GM21390 (cell line): ENCODE results near the gene PRKG1.
"Not testable (repeated sequence)": the region's sequence is repeated elsewhere in the genome, so short reads cannot be mapped to it uniquely, and the experiment has no call there.

ENCODE experiments used
- ATAC-seq: cut with Tn5 transposase; IDR thresholded peaks from one replicate; pipeline ENCODE4 v1.9.1; 2021; ENCODE audit not compliant: unreplicated experiment

Gene PRKG1

DNA sequence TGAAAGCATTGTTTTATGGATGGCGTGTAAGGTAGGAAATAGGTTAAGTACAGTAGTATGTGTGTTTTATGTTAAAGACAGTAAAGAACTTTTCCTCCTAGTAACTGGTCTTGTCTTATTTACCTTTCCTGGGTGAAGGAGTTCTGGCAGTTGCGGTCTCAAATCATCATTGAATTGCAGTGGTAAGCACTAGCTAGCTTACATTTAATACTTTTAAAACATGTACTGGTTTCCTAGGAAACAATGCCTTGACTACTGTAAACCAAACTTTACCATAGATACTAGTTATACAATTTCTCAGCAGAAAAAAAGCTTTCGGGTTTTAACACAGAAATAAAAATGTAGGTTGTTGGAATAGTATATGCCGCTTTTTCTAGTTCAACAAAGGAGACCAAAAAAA, 37.7 kb downstream of the PRKG1 start:
- ATAC-seq: no peak

DNA sequence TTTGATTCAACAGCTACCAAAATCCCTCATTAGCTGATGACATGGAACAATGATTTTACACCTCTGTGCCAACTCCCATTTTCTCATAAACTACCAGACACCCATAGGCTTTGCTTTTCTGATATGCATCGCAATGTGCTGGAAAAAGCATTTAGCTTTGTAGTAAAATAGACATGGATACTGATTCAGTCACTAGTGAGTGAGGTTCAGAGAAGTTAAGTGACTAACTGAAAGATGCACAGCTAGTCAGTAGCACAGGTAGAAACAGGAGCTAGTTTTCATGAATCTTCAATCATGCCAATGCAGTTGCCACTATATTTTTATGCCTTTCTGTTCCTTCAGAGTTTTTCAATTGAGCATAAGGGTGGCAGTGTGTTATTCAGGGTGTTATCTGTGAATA, 38.7 kb downstream of the PRKG1 start:
- ATAC-seq: no peak

DNA sequence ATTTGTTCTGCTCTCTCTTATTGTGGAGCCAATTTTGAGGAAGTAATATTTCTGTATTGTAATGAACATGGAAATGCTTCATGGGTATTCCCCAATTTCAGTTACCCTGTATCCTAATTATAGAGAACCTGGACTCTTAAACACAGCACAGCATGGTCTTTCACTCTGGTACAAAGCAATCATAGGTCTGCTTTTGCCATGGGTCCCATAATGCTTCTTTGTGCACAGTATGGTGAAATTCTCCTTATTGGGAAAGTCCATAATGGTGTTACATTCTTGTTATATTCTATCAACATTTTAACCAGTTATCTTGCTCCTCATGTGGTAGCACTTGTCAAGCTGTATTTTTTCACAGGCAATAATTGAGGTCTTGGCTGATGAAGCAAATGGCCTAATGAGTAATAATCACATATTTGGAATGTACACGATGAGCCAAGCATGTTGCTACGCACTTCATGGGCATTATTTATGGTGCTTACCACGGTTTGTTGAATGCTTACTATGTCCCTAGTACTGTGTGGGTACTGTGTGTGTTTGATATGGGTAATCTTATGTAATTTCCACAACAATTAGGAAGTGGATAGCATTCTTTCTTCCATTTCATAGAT, 42.9 kb downstream of the PRKG1 start:
- no peak for ATAC-seq

DNA sequence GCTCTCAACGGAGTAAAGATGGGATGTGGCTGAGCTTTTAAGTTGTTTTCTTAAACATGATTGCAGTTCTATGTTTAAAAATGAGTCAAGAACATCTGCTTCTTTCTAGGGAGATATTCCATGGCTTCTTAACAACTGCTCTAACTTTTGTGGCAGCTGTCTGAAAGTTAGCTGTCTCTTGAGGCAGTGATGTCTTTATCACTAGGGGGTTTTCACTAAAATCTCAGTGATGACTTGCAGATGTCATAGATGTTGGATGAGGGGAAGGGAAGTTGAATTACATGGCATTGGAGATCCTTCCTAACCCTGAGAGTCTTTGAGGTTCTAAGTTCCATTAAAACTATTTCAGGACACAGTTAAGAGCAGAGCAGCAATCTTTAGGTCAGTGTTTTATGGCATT, 43.5 kb downstream of the PRKG1 start:
- ATAC-seq: no peak

DNA sequence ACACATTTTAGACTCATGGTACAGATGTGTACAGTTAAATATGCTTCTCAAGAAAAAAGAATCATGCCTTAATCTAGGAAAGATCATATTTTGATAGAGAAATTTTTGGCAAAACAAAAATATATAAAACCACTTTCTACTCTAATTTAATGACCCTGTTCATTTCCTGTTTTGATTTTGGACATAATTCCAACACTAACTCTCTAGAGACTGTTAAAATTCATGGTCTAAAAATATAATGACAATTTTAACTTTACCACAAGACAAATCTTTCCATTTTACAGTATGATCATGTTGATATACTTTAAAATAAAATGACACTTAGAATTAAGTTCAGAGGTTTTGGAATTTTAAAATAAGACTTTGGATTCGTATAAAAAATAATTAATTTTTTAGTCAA, 45.2 kb downstream of the PRKG1 start:
- no peak for ATAC-seq

DNA sequence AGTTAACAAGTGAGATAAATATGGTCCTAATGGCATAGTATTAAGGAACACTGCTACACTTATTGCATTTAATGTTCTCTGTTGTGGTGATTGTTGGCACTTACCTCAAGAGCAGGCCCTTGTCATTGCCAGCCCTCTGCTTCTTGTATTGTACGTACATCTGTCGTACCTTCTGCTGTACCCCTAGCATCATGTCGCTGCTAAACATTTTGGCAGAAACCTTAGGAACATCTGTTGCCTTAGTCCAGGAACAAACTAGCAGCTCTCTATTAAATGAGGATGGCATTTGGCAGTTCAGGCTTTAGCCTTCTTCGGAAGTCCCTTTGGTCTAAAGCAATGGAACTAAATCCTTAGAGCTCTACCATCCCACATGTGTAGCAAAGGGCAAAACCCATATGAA, 47.6 kb downstream of the PRKG1 start:
- ATAC-seq: no peak

DNA sequence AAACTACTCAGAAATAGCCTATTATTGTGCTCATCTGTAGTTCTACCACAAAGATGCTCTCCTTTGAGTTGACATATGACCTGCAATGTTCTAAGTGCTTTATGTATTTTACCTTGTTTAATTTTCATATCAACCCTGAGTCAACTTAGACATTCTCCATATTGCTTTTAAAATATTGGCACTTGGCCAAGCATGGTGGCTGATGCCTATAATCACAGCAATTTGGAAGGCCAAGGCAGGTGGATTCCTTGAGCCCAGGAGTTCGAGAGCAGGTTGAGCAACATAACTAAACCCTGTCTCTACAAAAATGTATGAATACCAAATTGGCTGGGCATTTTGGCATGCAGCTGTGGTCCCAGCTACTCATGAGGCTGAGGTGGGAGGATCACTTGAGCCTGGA, 50.6 kb downstream of the PRKG1 start:
- no peak for ATAC-seq

DNA sequence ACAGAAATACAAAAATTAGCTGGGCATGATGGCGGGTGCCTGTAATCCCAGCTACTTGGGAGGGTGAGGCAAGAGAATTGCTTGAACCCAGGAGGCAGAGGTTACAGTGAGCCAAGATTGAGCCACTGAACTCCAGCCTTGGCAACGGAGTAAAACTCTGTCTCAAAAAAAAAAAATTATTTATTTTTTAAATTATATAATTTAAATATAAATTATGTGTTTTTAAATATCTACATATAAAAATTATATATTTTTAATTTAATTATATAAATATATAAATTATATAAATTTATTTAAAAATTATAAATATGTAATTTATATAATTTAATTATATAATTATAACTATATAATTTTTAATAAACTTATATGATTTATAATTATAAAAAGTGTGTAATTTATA, 51.2 kb downstream of the PRKG1 start:
- no peak for ATAC-seq

DNA sequence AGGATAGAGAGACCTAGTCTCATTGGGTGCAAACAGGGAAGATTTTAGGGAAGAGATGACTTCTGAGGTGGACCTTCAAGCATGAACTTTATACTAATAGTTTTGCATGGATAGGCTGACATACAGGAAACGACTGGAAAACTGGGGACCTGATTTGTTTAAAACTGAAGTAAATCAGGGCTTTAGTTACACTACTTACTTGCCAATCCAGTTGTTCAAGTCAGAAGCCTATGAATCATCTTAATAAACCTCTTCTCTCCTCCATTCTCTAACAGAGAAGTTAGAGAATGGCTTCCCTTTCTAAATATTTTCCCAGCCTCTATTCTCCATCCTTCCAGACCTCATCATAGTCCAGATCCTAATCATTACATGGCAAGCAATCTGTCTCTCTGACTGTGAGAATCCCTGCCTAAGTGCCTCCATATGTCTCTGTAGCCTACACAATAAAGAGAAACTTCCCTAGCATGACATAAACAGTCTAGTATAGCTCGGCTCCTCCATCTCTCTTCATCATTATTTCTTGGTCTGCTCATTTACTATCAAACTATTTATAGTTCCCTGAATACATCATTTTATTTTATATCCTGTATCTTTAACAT, 55.8 kb downstream of the PRKG1 start:
- ATAC-seq: no peak

DNA sequence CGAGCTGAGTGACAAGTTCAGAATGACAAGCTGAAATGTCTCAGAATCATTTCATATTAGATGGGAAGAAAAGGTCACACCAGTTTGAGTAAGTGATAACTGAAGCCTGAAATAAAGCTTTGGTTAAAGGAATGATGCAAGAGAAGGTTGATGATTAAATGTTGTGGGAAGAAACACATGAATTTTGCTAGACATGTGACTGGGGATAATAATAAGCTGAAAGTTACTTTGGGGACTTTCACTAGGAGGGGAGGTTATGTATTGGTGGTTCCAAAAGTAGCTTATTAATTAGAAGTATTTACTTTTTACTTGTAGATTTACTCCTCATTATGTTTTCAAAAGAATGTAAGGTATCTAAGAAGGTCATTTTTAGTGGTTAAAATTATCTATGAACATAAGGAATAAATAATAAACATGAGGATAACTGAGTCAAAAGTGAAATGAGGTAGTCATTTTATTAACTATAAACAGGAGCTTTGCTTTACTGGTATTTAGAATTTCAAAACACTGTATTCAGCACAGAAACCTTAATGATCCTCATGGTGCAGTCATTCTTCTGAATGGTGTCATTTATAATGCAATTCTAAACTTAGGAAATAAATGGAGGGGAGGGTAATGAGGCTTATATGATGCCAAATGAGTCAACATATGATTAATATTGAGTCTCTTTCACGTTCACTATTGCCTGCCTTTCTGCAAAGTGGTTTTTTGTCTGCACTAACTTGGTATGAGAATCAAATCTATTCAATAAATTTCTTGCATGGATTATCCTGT, 63.7 kb downstream of the PRKG1 start:
- ATAC-seq: no peak

DNA sequence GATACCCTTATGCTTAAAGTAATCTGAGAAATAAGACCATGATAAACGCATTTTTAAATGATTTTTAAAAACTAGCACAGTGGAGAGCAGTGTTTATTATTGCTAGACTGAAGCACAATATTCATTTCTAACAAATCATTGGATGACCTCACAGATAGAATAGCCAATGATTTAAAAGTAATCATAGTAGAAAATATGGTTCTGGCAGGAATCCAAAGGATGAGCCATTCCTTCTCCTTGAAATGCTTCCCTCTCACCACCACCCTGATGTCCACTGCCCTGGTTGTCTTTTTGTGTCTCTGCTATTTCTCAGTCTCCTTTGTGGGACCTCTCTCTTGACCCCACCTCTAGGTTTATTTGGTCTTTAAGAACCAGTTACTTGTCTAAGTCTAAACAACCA, 64.9 kb downstream of the PRKG1 start:
- ATAC-seq: no peak

DNA sequence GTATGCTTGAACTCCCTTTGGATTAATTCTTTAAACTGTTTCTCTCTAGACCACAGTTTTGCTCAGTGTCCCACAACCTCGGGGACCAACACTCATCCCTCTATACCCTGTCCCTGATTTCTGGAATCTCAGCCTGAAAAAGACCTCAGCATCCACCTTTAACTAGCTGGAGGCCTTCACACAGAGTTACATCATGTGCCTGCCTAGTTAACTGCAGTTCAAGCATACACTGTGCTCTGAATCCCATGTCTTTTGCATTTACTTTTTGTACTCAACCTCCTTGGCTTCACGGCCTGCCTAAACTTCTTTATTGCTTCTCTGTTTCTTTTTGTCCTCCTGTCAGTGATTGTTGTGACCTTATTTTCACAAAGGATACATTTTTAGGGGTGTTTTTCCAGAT, 66.7 kb downstream of the PRKG1 start:
- no peak for ATAC-seq

DNA sequence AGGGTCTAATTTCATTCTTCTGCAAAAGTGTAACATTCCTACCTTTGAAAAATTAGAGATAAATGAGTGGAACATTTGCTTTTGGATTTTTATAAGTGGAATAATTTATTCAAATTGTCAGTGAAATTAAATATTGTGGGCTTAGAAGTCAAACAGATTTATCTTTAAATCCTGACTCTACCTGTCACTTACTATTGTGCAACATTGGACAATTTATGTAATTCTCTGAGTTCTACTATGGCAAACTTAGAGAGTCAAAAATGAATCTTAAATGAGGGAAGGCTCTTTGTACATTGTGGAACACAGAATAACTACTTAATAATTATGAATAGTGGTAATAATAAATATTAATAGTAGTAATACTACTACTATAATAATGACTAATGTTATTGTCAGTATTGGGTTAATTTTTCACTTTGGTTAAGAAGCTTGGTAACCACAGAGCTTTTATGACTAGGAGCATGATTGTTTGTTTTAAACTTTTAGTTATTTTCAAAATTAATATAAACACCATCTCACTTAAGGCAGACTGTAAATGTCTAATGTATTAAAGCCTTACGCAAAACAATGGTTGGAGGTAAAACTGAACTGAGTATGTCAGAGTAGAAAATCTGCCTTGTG, 70.0 kb downstream of the PRKG1 start:
- no peak for ATAC-seq

DNA sequence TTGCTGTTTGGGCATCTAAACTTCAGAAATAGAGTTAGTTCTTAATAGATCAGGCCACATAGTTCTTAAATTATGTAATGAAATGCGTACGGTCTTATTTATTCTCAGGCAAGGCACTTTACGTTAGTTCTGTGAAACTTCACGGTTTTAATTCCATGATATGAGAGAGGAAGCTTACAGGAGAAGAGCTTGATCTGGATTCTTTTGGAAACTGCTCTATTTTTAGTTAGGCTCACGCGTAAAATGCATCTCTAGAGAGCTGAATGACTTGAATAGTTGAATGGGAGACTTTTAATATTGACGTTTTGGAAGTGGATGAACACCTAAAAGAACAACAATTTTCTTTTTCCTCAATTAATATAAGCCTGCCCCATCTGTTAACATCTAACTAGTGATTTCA, 71.1 kb downstream of the PRKG1 start:
- no peak for ATAC-seq

DNA sequence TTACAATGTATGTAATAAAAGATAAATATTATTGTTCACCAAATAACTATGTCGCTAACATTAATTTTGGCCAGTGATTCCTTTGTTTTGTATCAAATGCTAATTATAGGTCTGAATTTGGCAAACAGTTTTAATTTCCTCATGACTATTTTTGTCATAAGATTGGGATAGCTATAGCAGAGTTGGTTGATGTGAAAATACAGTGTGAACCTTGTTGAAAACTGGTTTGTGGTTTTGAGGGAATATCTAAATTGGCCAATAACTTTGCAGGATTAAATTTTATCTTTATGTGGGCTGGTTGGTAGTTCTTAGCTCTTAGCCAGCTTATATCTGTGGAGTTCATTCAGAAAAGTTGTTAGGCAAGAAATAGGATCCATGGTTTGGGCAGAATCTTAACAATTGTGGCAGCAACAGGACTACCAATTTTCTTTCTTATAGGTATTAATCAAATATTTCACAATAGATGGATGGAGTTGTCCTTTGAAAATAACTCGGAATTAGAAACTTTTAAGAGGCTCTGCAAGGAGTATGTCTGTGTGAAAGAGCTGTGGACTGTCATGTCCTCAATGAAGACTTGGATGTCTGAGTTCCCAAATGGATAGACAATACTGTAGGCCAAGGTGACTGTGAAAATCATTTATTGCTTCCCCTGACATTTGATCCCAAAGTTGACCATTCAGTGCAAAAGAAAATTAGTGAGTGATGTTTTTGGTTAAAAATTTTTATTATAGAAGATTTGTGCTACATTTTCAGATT, 73.5 kb downstream of the PRKG1 start:
- no peak for ATAC-seq

DNA sequence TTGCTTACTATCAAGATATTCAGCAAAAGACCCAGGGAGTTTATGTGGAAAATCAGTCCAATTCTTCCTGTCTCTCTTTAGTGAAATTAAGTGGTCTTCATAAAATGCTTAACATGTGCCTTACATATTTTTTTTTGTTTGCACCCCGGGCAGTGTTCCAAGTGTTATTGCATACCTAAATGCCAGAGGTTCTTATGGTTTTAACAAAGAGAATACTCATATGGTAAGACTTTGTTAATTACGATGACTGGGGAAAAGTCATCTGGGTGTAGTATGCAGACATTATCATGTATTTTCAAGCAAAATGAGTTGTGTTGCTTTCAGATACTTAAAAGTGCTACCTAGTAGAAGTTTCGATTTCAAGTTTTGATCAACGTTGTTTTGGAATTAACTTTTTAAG, 82.6 kb downstream of the PRKG1 start:
- no peak for ATAC-seq

DNA sequence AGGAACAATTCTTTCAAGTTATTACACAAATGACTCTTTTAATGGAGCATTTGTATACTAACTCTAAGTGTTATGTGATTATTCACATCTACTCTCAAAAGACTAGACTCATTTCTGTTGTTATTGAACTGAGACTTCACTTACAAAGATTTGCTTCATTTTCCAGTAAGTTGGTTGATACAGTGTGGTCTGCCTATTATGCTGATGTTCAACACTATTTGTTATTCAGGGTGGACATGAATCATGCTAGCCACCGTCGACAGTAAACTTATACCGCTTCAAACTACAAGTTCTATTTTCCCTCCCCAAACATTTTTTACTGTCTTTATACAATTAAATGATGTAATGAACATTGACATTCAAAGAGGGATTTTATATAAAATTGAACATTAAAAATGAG, 84.5 kb downstream of the PRKG1 start:
- no peak for ATAC-seq

DNA sequence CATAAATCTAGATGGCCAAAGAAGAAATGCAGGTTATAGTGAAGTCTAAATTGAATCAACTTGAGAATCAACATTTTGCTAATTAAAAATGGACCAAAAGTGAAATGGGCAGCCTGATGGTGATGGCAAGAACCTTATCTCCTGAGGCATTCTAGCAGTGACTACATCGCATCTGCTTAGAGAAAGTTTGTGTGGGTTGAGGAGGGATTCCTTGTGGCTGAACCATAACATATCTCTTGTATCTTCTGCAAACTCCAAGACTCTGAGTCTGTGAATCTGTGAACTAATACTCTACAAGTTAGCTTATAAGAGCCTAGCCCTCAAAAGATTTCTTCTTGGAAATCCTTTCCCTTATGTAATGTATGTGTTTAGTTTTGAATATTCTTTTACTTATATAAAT, 85.6 kb downstream of the PRKG1 start:
- no peak for ATAC-seq

DNA sequence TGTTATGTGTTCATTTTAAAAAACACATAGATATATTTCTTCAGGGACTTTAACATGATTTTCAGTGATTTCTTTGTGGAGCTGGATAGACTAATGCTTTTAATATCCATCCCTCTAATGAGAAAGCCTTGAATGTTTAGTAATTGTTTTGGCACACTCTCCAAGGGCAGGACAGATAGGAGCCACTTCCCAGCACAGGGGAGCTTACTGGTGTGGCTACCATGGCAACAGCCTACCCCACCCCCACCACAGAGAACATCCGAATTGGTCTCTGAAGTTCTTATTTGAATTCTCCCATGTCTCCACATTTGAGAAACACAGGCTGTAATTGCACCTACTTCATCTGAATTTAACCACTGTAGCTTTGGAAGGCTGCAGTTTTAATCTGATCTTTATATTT, 87.7 kb downstream of the PRKG1 start:
- ATAC-seq: no peak

DNA sequence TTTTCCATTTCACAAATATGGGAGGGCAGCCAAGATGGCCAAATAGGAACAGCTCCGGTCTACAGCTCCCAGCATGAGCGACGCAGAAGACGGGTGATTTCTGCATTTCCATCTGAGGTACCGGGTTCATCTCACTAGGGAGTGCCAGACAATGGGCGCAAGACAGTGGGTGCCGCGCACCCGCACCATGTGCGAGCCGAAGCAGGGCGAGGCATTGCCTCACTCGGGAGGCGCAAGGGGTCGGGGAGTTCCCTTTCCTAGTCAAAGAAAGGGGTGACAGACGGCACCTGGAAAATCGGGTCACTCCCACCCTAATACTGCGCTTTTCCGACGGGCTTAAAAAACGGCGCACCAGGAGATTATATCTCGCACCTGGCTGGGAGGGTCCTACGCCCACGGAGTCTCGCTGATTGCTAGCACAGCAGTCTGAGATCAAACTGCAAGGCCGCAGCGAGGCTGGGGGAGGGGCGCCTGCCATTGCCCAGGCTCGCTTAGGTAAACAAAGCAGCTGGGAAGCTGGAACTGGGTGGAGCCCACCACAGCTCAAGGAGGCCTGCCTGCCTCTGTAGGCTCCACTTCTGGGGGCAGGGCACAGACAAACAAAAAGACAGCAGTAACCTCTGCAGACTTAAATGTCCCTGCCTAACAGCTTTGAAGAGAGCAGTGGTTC, 89.2 kb downstream of the PRKG1 start:
- not testable (repeated sequence) for ATAC-seq
